Activated CD8-positive, alpha-beta T cell treated with anti-CD3 and anti-CD28 coated beads for 36 hours (primary cell): ENCODE data around the gene C22orf39. TPM values are rescaled to one million over a fixed set of nuclear protein-coding genes. Genes with fewer than 3 reads are reported as not detected.

Source experiments
- ATAC-seq: fragments of 200-7000 bp; cut with Tn5 transposase; one replicate; pipeline ENCODE4 v1.10.0; 2021; ENCODE audit warnings: mild to moderate bottlenecking, moderate library complexity
- CTCF ChIA-PET: fragments of 350-600 bp; sonication (Branson Sonifier 250); formaldehyde crosslinking; loops from one replicate; lab custom pipeline; 2021; ENCODE audit warnings: antibody characterized with exemption; lab: Charles Lee
- POLR2A ChIA-PET: fragments of 350-600 bp; sonication (Branson Sonifier 250); formaldehyde crosslinking; loops from one replicate; lab custom pipeline; 2021; ENCODE audit warnings: antibody characterized with exemption; lab: Charles Lee
- DNase-seq: peaks from one replicate; pipeline ENCODE4 v3.0.0-alpha.2; 2020
- H3K27ac Mint-ChIP-seq: one replicate; pipeline ENCODE4 v1.8.0; 2021; ENCODE audit warnings: mild to moderate bottlenecking, mixed read lengths
- H3K27me3 Mint-ChIP-seq: one replicate; pipeline ENCODE4 v1.8.0; 2021; ENCODE audit warnings: mixed read lengths
- H3K36me3 Mint-ChIP-seq: one replicate; pipeline ENCODE4 v1.8.0; 2021; ENCODE audit warnings: low read depth, mixed read lengths
- H3K4me1 Mint-ChIP-seq: one replicate; pipeline ENCODE4 v1.8.0; 2021; ENCODE audit warnings: low read depth, mixed read lengths
- H3K4me3 Mint-ChIP-seq: one replicate; pipeline ENCODE4 v1.8.0; 2021; ENCODE audit warnings: mild to moderate bottlenecking, moderate library complexity, mixed read lengths
- H3K9me3 Mint-ChIP-seq: one replicate; pipeline ENCODE4 v1.8.0; 2021; ENCODE audit warnings: mixed read lengths
- intact Hi-C: fragments of 100-400 bp; cut with micrococcal nuclease; formaldehyde crosslinking; loops from one replicate; pipeline ENCODE4 v1.10.0; 2022
- total RNA-seq, 2 experiments: library from RNA; stranded (reverse); gene quantifications; one replicate each; pipeline ENCODE4 v1.2.3, GENCODE V29; 2021
- TF ChIP-seq, protein P1 (sequence below): fragments of 200-600 bp; IDR thresholded peaks from one replicate; pipeline ENCODE4 v1.8.0; 2022; ENCODE audit warnings: antibody characterized with exemption, mild to moderate bottlenecking

C22orf39 gene
- total RNA-seq, 2 experiments from 2014 or later, result 26.9 to 29.8 TPM

DNA sequence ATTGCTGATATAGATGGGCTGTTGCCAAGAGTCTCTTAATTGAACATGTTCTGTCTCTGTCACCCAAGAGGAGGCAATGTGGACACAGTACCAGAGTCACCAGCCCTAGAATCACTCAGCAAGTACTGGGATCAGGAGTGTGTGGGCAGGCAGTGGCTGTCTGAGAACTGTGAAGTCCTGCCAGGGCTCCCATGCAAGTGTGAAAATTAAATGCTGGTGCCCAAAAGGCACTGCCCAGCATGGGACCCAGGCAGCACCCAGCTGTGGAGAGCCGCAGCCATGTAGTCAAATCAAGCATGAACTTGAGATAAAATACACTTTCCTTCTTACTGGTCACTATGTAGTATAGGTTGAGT, 35.8 kb downstream of the C22orf39 start:
- intact Hi-C loops, result no loop called here
- Mint-ChIP-seq H3K4me3 (no peak overlapping the region), H3K27ac (no peak overlapping the region), H3K27me3 (no peaks in the 10 kb centered on the region), H3K36me3 (peaks cover 29% of the 10 kb centered on the region), H3K9me3 (no peaks in the 10 kb centered on the region), H3K4me1 (peaks cover 13% of the 10 kb centered on the region)
- ATAC-seq (no peak), DNase-seq (no peak)
- ChIA-PET CTCF (interaction anchor here (0.6 kb wide), 1 partner anchor 27 kb away, joined by 3 read pairs; no protein-coding TSS in a partner anchor), POLR2A (no interaction called here)
- TF ChIP-seq, protein P1, sequence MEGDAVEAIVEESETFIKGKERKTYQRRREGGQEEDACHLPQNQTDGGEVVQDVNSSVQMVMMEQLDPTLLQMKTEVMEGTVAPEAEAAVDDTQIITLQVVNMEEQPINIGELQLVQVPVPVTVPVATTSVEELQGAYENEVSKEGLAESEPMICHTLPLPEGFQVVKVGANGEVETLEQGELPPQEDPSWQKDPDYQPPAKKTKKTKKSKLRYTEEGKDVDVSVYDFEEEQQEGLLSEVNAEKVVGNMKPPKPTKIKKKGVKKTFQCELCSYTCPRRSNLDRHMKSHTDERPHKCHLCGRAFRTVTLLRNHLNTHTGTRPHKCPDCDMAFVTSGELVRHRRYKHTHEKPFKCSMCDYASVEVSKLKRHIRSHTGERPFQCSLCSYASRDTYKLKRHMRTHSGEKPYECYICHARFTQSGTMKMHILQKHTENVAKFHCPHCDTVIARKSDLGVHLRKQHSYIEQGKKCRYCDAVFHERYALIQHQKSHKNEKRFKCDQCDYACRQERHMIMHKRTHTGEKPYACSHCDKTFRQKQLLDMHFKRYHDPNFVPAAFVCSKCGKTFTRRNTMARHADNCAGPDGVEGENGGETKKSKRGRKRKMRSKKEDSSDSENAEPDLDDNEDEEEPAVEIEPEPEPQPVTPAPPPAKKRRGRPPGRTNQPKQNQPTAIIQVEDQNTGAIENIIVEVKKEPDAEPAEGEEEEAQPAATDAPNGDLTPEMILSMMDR, result no peak

DNA sequence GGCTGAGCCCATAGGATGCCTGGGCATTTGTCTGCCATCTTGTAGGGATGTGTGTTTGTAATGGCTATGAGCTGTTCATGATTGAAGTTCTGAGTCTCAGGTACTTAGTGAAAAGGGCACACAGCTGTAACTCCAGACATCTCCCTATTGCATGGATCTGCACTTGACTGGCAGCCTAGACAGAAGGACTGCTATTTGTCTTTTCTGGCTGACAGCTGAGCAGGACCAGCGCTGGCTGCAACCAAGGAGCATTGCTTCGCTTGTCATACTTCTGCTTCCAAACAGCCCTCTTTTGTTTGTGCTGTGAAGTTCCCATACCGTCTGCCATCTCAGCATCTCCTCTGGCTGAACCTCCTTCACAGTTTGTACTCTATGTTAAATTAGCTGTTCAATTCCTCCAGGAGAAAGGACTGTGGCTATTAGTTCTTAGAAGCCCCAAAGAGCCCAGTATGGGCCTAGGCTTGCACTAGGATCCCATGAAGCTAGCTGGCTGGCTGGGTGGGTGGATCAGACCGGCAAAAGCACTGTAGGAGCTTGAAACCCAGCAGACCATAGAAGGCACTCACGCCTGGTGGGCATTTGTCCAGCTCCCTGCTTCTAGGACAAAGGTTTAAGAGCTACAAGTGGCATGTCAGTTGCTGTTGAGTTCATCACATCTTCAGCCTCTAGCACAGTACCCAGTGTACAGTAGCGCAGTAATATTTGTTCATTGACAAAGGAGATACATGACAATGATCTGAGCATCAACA, 36.4 kb downstream of the C22orf39 start:
- ATAC-seq (no peak), DNase-seq (no peak)
- no peak overlapping the region for H3K4me3 Mint-ChIP-seq
- H3K9me3 Mint-ChIP-seq, result no peaks in the 10 kb centered on the region
- no peaks in the 10 kb centered on the region for H3K27me3 Mint-ChIP-seq
- ChIA-PET CTCF (interaction anchor here (0.6 kb wide), 1 partner anchor 27 kb away, joined by 3 read pairs; no protein-coding TSS in a partner anchor), POLR2A (interaction anchor here (2.0 kb wide), 1 partner anchor 20 kb away, joined by 6 read pairs; the partner anchor contains the start of genes HIRA and MRPL40)
- peaks cover 28% of the 10 kb centered on the region for H3K36me3 Mint-ChIP-seq
- intact Hi-C loops, result no loop called here
- no peak overlapping the region for H3K27ac Mint-ChIP-seq
- TF ChIP-seq, protein P1, result no peak
- peaks cover 13% of the 10 kb centered on the region for H3K4me1 Mint-ChIP-seq

DNA sequence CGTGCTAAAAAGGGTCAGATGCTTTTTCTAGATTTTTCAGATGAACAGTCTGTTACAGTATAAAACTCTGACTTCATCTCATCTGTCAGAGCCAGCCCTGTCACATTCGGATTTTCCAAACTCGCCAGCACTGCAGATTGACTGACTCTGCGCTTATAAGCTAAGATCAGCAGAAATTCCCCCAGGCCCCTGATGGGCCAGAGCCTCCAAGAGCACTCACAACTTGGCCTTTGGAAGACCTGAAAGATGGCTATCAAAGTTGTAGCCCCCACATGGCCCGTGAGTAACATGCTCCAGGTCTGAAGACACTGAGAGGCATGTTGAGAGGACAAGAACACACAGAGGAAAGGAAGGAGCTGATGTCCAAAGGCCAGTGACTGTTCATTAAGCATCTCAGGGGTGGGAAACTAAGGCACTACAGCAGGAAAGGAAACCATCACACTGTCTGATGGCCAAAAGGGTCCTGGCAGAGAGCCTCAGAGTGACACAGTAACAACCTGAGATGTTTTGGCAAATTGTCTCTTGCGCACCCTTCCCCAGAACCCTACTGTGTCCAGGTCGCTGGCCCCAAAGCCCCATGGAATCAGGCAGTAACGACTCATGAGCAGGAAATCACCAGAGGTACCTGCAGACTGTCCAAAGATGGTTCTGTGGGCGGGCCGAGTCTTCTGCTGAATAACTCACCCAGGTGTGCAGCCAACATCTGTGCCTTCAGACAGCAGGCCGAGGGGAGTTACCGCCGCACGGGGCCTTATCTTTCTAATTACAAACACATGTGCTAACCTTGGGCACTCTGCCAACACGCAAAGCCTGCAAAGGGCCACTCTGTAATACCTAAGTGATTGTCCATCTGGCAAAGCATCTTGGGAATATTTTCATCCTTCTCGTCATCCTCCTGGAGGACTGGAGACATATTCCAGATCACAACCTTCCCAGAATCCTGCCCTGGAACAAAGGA, 39.6 kb downstream of the C22orf39 start:
- ChIA-PET POLR2A (no interaction called here), CTCF (interaction anchor here (1.0 kb wide), 1 partner anchor 264 kb away, joined by 3 read pairs; the partner anchor contains the start of gene ESS2)
- no peaks in the 10 kb centered on the region for H3K9me3 Mint-ChIP-seq
- no peak overlapping the region for H3K27ac Mint-ChIP-seq
- H3K36me3 Mint-ChIP-seq, result peaks cover 37% of the 10 kb centered on the region
- TF ChIP-seq, protein P1, result no peak
- ATAC-seq, result no peak
- intact Hi-C loops, result no loop called here
- peaks cover 5% of the 10 kb centered on the region for H3K4me1 Mint-ChIP-seq
- DNase-seq, result no peak
- no peak overlapping the region for H3K4me3 Mint-ChIP-seq
- H3K27me3 Mint-ChIP-seq, result no peaks in the 10 kb centered on the region

DNA sequence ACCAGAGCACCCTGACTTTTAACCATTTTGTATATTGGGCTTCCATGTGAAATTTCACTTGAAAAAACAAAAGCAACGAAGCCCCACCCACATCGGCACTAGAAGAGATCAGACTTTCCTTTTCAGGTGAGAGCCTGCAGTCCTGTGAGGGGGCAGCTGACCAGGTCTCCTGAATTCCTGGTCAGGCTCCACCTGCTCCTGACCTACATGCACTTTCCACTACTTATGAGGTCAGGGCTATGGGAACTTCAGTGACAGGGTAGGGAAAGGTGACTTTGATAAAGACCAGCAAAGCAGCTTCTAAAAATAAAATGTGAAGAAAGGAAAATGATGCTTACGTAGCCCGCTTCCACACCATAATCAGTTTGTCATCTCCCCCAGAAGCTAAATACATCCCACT, 40.7 kb downstream of the C22orf39 start:
- ChIA-PET CTCF (no interaction called here), POLR2A (no interaction called here)
- H3K9me3 Mint-ChIP-seq, result no peaks in the 10 kb centered on the region
- peaks cover 39% of the 10 kb centered on the region for H3K36me3 Mint-ChIP-seq
- no peaks in the 10 kb centered on the region for H3K4me1 Mint-ChIP-seq
- H3K27ac Mint-ChIP-seq, result no peak overlapping the region
- TF ChIP-seq, protein P1, result no peak
- no peaks in the 10 kb centered on the region for H3K27me3 Mint-ChIP-seq
- ATAC-seq (no peak), DNase-seq (no peak)
- no peak overlapping the region for H3K4me3 Mint-ChIP-seq
- intact Hi-C loops, result no loop called here
